Measurements from ENCODE around the gene MYT1. TPM values are rescaled to one million over a fixed set of nuclear protein-coding genes. Genes with fewer than 3 reads are reported as not detected.

MYT1 gene
- total RNA-seq, 2 donors from 2014 or later, result 2.4 to 4.5 TPM

DNA sequence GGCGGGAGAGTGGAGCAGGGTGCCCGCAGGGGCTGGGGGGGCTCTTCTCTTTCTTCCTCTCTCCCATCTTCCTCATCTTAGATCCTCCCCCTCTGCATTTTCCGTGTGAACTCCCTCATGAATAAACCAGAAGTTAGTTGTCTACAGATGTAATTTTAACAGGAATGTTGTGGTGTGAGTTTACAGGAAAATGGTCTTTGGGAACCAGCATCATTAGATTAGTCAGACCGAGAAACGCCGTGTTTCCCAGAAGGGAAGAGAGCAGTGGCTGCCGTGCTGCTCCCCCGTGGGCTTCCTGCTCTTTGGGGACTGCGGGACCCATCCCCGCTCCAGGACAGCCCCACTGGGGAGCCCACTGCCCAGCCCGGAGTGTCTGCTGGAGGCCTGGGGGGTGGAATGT, 3.4 kb downstream of the MYT1 start:
- no peaks in the 10 kb centered on the region for H3K9me3 Mint-ChIP-seq
- Histone ChIP-seq H3K9me3 (ENCODE audit: control insufficient read depth, low read length) (no peaks in the 10 kb centered on the region), H3K4me3 (ENCODE audit: low read length) (no peak overlapping the region), H3K27me3 (ENCODE audit: control insufficient read depth, insufficient read depth, low read length, poor library complexity, severe bottlenecking) (peaks cover 16% of the 10 kb centered on the region), H3K27ac (ENCODE audit: low read depth, low read length) (no peak overlapping the region), H3K9ac (ENCODE audit: extremely low read depth, low read length, poor library complexity, severe bottlenecking) (no peak overlapping the region), H3K4me1 (ENCODE audit: control insufficient read depth, insufficient read depth, low read length) (no peaks in the 10 kb centered on the region), H3K36me3 (ENCODE audit: control insufficient read depth, insufficient read depth, low read length) (no peaks in the 10 kb centered on the region)
- TF ChIP-seq, protein P1, sequence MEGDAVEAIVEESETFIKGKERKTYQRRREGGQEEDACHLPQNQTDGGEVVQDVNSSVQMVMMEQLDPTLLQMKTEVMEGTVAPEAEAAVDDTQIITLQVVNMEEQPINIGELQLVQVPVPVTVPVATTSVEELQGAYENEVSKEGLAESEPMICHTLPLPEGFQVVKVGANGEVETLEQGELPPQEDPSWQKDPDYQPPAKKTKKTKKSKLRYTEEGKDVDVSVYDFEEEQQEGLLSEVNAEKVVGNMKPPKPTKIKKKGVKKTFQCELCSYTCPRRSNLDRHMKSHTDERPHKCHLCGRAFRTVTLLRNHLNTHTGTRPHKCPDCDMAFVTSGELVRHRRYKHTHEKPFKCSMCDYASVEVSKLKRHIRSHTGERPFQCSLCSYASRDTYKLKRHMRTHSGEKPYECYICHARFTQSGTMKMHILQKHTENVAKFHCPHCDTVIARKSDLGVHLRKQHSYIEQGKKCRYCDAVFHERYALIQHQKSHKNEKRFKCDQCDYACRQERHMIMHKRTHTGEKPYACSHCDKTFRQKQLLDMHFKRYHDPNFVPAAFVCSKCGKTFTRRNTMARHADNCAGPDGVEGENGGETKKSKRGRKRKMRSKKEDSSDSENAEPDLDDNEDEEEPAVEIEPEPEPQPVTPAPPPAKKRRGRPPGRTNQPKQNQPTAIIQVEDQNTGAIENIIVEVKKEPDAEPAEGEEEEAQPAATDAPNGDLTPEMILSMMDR (conservative IDR thresholded peaks at IDR 0.05), result no peak
- peaks cover 6% of the 10 kb centered on the region for H3K4me1 Mint-ChIP-seq
- H3K36me3 Mint-ChIP-seq (ENCODE audit: low read depth), result no peaks in the 10 kb centered on the region
- DNase-seq, result no peak
- no peak overlapping the region for H3K27ac Mint-ChIP-seq
- WGBS, 2 experiments (ENCODE audit: insufficient coverage in 1 of 2, insufficient read length in 1 of 2), result 83 to 89% methylated on average over 9 to 10 of the region's 11 CpGs
- H3K27me3 Mint-ChIP-seq (ENCODE audit: insufficient read depth), result peaks cover 4% of the 10 kb centered on the region
- no peak overlapping the region for H3K4me3 Mint-ChIP-seq

DNA sequence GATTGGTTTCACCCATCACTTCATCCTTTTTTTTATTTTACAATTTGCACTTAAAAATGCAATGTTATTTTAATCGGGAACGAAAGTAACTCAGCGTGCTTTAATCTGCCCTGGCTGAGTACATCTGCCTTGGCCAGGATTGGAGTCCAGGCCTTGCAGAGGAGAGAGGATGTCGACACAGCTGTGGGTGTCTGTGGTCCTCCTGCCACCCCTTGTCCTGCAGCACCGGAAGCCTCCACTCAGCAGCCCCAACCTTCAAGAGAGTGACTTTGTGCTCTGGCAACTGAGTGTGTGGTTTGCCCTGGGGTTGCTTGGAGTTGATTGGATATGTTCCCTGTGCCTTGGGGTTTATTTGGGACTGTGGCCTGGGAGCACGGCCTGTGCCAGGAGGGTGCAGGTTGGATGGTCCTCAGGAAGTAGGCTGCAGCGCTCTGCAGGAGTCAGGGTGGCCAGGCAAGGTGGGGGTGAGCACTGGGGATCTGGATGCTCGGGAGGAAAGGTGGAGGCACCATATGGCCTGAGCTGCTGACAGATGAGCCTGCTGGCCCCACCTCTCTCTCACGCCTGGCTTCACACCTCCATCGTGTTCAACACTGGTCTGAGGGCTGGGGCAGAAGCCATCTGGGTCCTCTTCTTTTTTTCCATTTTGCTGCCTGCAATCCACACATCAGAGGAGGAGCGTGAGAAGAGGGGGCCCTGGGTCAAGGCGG, 4.3 kb downstream of the MYT1 start:
- H3K9me3 ChIP-seq (ENCODE audit: control insufficient read depth, low read length), result no peaks in the 10 kb centered on the region
- Mint-ChIP-seq H3K9me3 (no peaks in the 10 kb centered on the region), H3K27me3 (ENCODE audit: insufficient read depth) (peaks cover 8% of the 10 kb centered on the region), H3K36me3 (ENCODE audit: low read depth) (no peaks in the 10 kb centered on the region), H3K4me1 (peaks cover 6% of the 10 kb centered on the region), H3K27ac (no peak overlapping the region), H3K4me3 (no peak overlapping the region)
- 87 to 88% methylated on average over 7 to 12 of the region's 12 CpGs for WGBS, 2 experiments (ENCODE audit: insufficient coverage in 1 of 2, insufficient read length in 1 of 2)
- peaks cover 18% of the 10 kb centered on the region for H3K27me3 ChIP-seq (ENCODE audit: control insufficient read depth, insufficient read depth, low read length, poor library complexity, severe bottlenecking)
- TF ChIP-seq, protein P1 (conservative IDR thresholded peaks at IDR 0.05), result no peak
- H3K36me3 ChIP-seq (ENCODE audit: control insufficient read depth, insufficient read depth, low read length), result no peaks in the 10 kb centered on the region
- H3K27ac ChIP-seq (ENCODE audit: low read depth, low read length), result no peak overlapping the region
- no peak overlapping the region for H3K9ac ChIP-seq (ENCODE audit: extremely low read depth, low read length, poor library complexity, severe bottlenecking)
- no peak overlapping the region for H3K4me3 ChIP-seq (ENCODE audit: low read length)
- no peaks in the 10 kb centered on the region for H3K4me1 ChIP-seq (ENCODE audit: control insufficient read depth, insufficient read depth, low read length)
- DNase-seq, result no peak

DNA sequence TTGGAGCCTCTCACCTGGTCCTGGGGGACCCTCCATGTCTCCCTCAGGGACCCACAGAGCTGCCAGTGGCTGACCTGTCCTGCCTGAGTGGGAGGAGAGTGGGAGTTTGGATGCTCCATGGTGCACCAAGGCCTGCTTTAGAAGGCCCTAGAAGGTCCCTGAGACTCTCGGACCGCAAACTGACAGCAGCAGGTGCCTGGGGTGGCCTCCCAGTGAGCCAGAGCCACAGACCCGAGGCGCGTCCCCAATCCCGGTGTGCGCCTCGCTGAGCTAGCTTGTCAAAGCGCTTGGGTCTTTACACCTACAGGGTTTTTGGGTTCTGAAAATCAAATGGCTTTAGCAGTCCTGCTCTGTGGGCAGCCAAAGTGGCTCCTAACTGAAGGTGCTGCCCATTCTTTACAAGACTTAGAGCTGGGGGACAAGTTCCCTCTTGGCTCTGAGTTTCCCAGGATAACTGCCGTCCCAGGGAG, 4.9 kb downstream of the MYT1 start:
- H3K27me3 ChIP-seq (ENCODE audit: control insufficient read depth, insufficient read depth, low read length, poor library complexity, severe bottlenecking), result peaks cover 14% of the 10 kb centered on the region
- H3K36me3 ChIP-seq (ENCODE audit: control insufficient read depth, insufficient read depth, low read length), result no peaks in the 10 kb centered on the region
- peaks cover 9% of the 10 kb centered on the region for H3K27me3 Mint-ChIP-seq (ENCODE audit: insufficient read depth)
- H3K9me3 Mint-ChIP-seq, result no peaks in the 10 kb centered on the region
- H3K4me1 ChIP-seq (ENCODE audit: control insufficient read depth, insufficient read depth, low read length), result no peaks in the 10 kb centered on the region
- no peak for DNase-seq
- TF ChIP-seq, protein P1 (conservative IDR thresholded peaks at IDR 0.05), result no peak
- H3K4me3 ChIP-seq (ENCODE audit: low read length), result no peak overlapping the region
- no peak overlapping the region for H3K9ac ChIP-seq (ENCODE audit: extremely low read depth, low read length, poor library complexity, severe bottlenecking)
- no peaks in the 10 kb centered on the region for H3K36me3 Mint-ChIP-seq (ENCODE audit: low read depth)
- H3K9me3 ChIP-seq (ENCODE audit: control insufficient read depth, low read length), result no peaks in the 10 kb centered on the region
- 92 to 94% methylated on average over 10 of the region's 10 CpGs for WGBS, 2 experiments (ENCODE audit: insufficient coverage in 1 of 2, insufficient read length in 1 of 2)
- no peak overlapping the region for H3K27ac ChIP-seq (ENCODE audit: low read depth, low read length)
- H3K4me1 Mint-ChIP-seq, result peaks cover 6% of the 10 kb centered on the region
- H3K4me3 Mint-ChIP-seq, result no peak overlapping the region
- H3K27ac Mint-ChIP-seq, result no peak overlapping the region

All from endodermal cell (in vitro differentiated cells).